ENCODE measurements around the gene UMODL1.

GRCh38 chr21:42110691-42111469 is 39.8 kb downstream of the UMODL1 start:
- TF ChIP-seq, protein P1, sequence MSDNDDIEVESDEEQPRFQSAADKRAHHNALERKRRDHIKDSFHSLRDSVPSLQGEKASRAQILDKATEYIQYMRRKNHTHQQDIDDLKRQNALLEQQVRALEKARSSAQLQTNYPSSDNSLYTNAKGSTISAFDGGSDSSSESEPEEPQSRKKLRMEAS (IDR thresholded peaks at IDR 0.05; ENCODE audit: insufficient read depth, insufficient read length), result no peak
- TF ChIP-seq CTCF (IDR thresholded peaks at IDR 0.05; ENCODE audit: extremely low read depth in 1 of 2, insufficient read depth in 1 of 2, low read depth in 1 of 2, low read length in 2 of 2) (no peak), EZH2 (IDR thresholded peaks at IDR 0.05; ENCODE audit: borderline replicate concordance, low read depth, low read length, severe bottlenecking) (no peak), JUN (IDR thresholded peaks at IDR 0.05; ENCODE audit: borderline replicate concordance, insufficient read depth, insufficient read length, low read depth) (no peak)

All from endothelial cell of umbilical vein (primary cell).